NCI-H1930 (cell line): ENCODE results near the gene TBXA2R.

Source experiments
- DNase-seq, 2 experiments: peaks; one replicate each; lab custom pipeline; 2025; lab: John Stamatoyannopoulos, UW

TBXA2R gene

DNA sequence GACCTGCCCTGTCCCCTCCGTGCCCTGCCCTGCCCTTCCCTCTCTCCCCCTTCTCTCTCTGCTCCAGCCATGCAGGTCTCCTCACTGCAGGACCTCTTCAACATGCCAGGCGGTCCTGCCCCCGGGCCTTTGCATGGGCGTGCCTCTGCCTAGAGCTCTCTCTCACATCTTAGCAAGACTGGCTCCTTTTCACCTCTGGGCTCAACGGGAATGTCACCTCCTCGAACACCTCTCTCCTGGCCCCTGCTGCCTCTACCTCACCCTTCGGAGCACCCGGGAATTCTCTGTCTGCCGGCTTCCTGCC, 54.9 kb downstream of the TBXA2R start:
- DNase-seq = no peak

DNA sequence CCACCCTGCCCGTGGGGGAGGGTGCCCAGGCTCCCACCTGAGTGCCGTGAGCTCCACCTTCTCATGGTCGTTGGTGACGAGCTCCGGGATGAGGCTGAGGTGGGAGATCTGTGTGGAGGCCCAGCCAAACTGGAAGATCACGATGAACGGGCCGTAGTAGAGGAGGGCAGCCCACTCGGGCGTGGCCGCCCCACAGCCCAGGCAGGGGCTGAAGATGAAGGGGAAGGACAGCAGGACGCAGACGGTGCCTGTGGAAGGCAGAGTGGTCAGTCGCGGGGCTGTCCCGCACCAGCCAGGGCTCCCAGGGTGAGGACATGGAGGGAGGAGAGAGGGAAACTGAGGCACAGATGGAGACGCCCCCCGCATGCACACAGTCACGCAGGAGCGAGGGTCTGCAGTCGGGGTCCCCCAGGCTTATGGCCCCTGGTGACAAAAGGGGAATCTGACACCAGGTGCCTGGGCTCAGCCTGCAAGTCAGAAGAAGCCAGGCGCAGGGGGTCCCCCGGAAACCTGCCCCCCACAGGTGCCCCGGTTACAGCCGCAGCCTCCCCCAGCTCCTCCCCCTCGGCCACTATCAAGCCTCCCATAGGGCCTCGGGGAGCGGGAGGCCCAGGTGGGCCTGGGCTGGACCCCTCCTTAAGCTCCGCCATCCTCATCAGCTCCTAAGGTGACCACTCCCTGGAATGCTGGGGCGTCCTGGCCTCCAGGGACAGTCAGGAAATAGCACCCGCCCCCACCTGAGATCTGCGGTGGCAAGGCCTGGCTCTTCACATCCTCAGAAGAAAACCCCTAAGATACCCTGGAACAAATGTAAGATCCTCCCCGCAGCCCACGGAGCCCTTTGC, 55.5 kb downstream of the TBXA2R start:
- DNase-seq = no peak

DNA sequence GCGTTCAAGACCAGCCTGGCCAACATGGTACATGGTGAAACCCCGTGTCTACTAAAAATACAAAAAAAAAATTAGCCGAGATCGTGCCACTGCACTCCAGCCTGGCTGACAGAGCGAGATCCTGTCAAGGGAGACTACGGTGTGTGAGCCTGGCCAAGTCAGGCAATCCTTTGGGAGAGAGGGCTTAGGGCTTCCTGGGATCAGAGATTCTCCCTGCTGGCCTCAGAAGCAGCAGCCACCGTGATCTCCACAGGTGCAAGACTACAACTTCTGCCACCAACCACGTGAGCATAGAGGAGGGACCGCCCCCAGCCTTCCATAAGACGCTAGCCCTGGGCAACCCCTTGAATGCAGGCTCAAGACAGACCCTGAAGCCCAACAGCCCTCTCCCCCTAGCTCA, 56.9 kb downstream of the TBXA2R start:
- DNase-seq = no peak

DNA sequence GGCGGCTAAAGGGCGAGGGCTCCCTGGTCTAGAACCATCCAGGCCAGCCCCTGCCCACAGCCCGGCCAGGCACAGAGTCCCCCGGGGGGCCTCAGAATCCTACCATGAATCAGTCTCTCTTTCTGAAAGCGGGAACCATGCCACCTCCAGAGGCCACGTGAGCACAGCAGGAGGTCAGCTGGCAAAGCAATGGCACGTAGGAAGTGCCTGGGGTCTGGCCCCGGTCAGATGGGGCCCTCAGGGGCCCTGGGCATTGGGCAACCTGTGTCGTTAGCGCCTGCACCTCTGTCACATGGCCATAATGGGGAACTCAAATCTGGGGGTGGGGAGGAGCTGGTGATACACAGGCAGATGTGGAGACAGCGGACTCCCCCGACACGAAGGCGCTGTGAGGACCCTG, 58.1 kb downstream of the TBXA2R start:
- DNase-seq = no peak

DNA sequence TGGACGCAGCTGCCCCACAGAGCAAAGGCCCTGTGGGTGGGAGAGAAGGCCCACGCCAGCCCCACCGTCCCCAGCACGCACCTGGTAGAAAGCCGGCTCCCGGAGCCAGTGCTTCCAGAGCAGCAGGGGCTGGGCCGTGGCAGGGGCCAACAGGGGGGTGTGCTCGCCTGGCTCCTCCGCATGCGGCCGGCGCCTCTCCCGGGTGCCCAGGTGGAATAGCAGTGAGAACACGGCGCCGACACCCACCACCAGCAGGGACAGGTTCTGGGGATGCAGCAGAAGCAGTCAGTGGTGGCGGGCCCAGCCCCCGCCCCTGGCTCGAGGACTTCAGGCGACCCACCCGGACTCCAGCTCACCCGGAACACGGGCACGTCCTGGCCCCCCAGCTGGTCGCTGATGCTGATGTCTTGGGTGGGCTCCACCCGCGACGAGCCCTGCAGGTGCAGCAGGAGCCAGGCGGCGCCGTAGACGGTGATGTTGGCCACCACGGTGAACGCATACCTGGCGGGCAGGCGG, 58.9 kb downstream of the TBXA2R start:
- DNase-seq = no peak

DNA sequence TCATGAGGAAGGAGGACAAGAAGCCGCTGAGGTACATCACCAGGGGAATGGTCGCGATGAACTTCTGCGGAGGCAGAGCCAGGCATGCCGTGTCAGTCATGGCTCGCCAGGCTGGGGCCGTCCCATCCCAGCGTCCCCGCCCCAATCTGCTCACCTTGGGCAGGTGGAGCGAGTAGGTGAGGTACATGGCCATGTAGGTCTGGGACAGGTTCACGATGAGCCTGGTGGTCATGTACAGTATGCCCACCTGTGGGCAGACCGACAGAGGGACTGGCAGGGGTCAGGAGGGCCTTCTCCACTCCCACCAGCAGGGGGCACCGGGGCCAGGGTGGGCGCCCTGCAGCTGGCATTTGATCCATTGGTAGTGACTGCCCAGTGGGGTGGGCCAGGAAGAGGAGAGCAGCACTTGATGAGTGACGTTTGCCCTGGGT, 59.4 kb downstream of the TBXA2R start:
- DNase-seq = no peak

DNA sequence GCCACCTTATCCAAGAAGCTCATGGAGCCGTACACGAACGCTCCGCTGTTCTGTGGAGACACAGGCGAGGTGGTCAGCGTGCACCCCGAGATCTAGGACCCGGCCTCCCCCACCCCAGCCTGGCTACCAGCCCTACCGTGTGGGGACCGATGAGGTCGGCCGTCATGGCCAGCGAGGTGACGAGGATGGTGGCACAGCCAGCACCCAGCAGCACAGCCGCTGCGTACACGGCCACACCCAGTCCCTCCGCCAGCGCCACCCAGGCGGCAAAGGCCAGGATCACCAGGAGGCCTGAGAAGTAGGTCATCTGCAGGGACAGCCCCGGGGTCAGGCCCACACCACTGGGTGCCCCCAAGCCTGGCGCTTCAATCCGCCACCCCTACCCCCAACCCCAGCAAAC, 60.6 kb downstream of the TBXA2R start:
- no peak for DNase-seq

DNA sequence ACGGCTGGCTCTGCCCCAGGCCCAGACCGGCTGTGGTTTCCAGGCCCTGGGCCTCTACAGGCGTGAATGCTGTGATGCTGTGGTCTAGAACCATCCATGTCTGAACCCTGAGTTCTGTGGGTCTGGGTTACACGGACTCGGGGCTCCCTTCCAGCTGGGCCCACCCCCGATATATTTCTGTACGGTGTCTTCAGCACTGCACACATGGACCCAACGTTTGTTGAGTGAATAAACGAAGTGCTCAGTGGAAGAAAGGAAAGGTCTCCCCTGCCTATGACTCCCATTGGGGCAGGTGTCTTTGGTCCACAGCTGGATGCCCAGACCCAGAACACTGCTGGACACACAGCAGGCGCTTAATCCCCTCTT, 61.0 kb downstream of the TBXA2R start:
- DNase-seq = no peak

DNA sequence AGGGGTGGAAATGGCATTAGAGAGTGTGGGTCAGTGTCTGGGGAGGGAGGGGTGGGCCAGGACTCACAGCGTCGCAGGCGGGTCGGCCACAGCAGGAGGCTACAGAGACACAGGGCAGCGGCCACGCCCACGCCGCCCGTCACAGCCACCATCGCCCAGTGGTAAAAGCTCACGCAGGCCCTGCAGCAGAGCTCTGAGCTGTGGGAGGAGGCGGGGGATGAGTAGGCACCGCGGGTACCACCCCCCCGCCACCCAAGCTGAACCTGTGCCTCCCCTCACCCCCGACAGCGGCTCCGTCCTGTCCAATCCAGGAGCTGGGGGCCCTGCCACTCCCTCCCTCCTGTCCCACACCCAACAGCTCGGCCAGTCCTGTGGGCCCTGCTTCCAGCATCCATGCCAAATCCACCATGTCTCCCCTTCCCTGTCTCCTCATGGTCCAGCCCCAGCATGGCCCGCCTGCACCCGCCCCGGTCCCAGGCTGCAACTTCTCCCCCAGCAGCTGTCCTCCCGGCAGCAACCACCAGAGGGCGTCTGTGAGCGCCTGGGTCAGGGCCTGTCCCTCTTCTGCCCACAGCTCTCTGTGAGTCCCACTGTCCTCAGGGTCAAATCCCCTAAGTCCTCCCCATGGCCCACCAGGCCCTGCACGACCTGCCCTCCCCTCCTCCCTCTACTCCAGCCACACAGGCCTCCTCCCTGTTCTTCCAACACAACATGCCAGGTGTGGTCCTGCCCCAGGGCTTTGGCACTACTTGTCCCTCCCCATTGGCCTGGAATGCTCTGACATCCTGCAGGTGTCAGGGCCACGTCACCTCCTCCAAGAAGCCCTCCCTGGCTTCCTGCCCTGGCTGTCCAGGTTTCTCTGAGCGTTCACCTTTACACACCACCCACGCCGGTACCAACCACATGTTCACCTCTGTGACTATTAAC, 61.7 kb downstream of the TBXA2R start:
- DNase-seq = no peak
